Epidermal melanocyte (primary cell): ENCODE measurements around the gene FZD1.

Experiments used
- DNase-seq: peaks from one replicate; pipeline ENCODE4 v3.0.0; 2011; ENCODE audit warnings: low spot score; ENCODE audit not compliant: insufficient read length

The FZD1 gene

GRCh38 chr7:91264046-91264923 lies at the start of gene FZD1:
TSS of gene FZD1 (plus strand) at chr7:91264433. CDS start at chr7:91264881, 448 bp downstream.
- DNase-seq: peak; percentile 94

- DNase-seq: no peak
Measured at GRCh38 chr7:91226411-91226810, 37.8 kb upstream of the FZD1 start.

GRCh38 chr7:91228327-91228726 lies 35.9 kb upstream of the FZD1 start:
- DNase-seq: no peak

GRCh38 chr7:91228927-91229558 lies 35.2 kb upstream of the FZD1 start:
- no peak for DNase-seq

DNA sequence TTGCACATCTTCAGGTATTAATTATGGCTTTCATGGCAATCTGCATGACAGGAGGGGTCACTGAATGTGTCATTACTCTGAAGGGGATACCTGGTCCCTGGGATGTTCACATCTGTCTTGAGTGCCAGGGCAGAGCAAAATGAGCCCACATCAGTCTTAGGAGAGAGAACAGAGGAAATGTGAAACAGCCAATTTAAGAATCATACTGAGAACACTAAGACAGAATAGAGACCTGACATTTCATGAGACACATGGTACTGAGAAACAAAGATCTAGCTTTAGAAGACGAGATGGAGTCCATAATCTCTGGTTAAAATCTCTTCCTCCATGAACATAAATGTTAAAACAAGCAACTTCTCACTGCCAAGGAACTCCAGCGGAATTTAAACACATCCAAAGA lies 34.1 kb upstream of the FZD1 start:
- DNase-seq: no peak

GRCh38 chr7:91230503-91230902 lies 33.7 kb upstream of the FZD1 start:
- no peak for DNase-seq

DNA sequence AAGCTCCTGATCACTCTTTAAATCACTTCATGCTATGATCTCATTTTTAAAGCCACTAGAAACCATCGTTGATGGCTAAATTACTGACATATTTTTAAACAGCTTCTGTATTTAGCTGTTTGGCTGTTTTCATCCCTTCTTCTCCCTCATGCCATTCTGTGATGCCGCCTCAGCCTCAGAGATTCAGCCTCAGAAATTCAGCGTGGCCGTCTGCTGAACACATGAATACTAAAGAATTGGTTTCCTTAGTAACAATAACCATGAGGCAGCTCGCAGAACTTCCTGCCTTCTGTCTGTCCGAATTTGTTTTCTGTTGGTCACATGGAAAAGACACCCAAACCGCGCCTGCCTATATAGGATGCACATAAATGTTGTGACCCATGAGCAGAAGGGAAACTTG lies 31.0 kb upstream of the FZD1 start:
- DNase-seq: no peak

- no peak for DNase-seq
Measured at GRCh38 chr7:91235211-91235832, 28.9 kb upstream of the FZD1 start.

DNA sequence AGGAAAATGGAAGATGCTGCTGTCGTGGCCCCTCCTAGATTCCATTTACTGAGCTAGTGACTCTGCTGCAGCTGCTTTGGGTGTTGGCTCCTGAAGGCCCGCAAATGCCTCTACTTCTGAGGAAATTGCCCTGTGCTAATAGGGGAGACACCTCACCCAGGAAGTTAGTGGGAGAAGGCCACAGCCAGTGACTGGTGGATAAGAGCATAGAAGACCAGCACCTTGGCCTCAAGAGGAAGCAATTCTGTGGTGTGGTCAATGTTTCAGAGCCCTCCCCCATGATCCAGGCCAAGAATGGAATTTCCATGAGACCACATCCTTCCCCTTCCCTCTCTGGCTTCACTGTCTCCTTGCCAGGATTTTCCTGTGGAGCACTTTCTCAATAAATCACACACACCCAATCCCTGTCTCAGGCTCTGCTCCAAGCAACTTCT lies 25.0 kb upstream of the FZD1 start:
- no peak for DNase-seq

DNA sequence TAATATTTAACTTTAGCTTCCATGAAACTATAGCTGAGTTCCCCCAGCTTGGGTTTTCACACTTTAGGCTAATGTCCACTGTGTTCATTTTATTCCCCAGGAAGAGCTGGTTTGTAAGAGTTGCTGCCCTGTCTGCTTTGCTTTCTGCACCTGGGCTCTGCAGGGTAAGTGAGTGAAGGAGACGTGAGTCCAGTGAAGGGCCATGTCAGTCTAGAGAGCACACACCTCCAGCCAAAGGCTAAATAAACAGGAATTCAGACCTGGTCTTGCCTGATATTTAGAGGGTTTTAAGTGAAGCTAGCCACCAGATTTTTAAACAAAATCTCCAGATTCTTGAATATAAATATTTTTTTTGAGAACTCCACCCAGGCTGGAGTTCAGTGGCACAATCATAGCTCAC lies 24.5 kb upstream of the FZD1 start:
- DNase-seq: no peak

GRCh38 chr7:91240376-91240941 lies 23.8 kb upstream of the FZD1 start:
- DNase-seq: no peak

DNA sequence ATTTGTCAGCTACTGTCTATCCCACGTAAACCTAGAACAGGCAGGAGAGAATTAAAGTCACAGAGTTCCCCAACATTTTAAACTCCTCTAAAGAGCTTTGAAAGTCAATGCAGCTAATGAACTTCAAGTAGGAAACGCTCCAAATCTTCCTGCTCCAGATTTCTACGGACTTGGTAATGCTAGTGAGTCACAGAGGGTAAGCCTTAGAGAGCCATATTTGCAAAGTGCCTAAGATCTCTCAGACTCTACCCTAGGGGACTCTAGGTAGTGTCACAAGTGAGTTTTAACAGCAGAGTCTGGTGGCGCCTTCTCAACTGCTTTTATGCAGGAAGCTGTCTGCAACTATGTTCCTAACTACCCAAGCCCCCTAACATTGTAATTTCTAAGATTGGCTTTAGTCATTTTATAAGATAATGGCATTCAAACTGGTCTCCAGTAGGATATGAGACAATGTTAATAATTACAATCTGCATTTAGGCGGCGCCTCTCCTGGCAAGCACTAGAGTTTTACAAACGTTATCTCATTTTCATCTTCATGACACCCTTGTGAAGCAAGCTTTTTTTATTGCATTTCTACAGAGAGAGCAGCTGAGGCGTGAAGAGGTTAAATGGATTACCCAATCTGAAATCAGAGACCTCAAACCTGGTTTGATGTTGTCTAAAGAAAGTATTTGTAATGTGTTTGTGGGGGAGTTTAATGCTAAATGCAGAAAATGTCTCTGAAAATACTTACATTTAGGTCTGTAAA lies 22.0 kb upstream of the FZD1 start:
- DNase-seq: no peak

- DNase-seq: no peak
Measured at GRCh38 chr7:91243591-91244301, 20.5 kb upstream of the FZD1 start.

DNA sequence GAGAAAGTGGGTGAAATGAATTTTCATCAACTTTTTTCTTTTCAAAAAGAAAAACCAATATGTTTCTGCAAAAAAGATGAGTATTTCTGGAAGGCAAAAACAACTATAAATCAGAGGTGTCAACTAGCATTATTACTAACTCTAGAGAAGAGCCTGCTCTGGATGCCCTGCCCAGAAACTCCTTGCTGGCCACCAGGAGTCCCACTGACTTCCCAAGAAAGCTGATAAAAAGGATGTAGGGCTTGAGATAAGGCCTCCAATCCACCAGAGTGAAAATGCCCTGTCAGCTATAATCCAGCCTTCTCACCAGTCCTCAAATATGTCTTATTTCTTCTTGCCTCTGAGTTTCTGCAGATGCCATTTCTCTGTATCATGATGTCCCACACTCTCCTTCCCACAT lies 16.7 kb upstream of the FZD1 start:
- DNase-seq: no peak

- DNase-seq: no peak
Measured at GRCh38 chr7:91248996-91249395, 15.2 kb upstream of the FZD1 start.

DNA sequence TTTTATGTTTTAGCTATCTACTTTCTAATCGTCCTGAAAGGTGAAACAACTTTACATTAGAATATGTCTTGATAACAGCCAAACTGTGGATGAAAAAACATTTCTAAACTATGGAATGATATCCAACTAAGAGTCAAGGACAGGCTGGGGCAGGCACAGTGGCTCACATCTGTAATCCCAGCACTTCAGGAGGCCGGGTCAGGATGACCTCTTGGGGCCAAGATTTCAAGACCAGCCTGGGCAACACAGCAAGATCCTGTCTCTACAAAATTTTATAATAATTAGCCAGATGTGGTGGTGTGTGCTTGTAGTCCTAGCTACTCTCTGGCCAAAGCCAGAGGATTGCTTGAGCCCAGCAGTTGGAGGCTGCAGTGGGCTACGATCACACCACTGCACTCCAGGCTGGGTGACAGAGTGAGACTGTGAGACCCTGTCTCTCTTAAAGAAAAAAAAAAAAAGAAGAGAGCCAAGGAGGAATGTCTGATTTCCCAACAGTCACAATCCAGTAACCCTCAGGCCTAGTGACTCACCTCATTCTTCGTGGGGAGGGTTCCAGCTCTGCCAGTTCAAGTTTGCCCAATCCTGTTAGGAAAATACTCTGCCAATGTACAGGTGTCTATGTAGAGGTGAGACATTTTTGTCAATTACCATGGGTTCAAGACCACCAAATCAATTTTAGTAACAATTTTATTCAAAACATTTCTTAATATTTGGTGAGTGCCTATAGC lies 14.6 kb upstream of the FZD1 start:
- no peak for DNase-seq

DNA sequence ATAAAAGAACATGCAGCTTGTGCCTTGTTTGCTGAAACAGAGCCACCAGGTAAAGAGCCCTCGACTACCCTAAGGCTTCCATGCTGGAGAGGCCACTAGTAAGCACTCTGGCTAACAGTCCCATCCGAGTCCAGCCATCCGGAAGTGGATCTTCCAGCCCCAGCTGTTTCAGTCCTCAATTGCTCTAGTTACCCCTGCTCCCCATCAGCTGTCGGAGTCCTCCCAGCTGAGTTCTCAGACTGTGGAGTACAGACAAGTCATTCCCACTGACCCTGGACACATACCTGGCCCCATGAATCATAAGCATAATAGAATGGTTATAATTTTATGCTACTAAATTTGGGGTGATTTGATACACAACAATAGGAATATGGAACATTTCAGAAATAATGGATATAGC lies 13.5 kb upstream of the FZD1 start:
- DNase-seq: no peak

- DNase-seq: peak; percentile 31
Measured at GRCh38 chr7:91251877-91252276, 12.4 kb upstream of the FZD1 start.

- DNase-seq: no peak
Measured at GRCh38 chr7:91263384-91264045, 718 bp upstream of the FZD1 start.
